Activated naive CD4-positive, alpha-beta T cell treated with anti-CD3 and anti-CD28 coated beads for 36 hours (primary cell): Measurements from ENCODE around the gene RPS4Y2. TPM values are rescaled to one million over a fixed set of nuclear protein-coding genes. Genes with fewer than 3 reads are reported as not detected.

ENCODE experiments used
- CTCF ChIA-PET: fragments of 350-600 bp; sonication (Branson Sonifier 250); formaldehyde crosslinking; loops from one replicate; lab custom pipeline; 2021; ENCODE audit warnings: antibody characterized with exemption; lab: Charles Lee
- DNase-seq: peaks from one replicate; pipeline ENCODE4 v3.0.0-alpha.2; 2020
- H3K27ac Mint-ChIP-seq: one replicate; pipeline ENCODE4 v1.8.0; 2021; ENCODE audit warnings: mild to moderate bottlenecking, mixed read lengths
- H3K27me3 Mint-ChIP-seq: one replicate; pipeline ENCODE4 v1.8.0; 2021; ENCODE audit warnings: low read depth, mixed read lengths
- H3K36me3 Mint-ChIP-seq: one replicate; pipeline ENCODE4 v1.8.0; 2021; ENCODE audit warnings: low read depth, mixed read lengths
- H3K4me1 Mint-ChIP-seq: one replicate; pipeline ENCODE4 v1.8.0; 2021; ENCODE audit warnings: low read depth, mixed read lengths
- H3K4me3 Mint-ChIP-seq: one replicate; pipeline ENCODE4 v1.8.0; 2021; ENCODE audit warnings: mild to moderate bottlenecking, moderate library complexity, mixed read lengths
- H3K9me3 Mint-ChIP-seq: one replicate; pipeline ENCODE4 v1.8.0; 2021; ENCODE audit warnings: mixed read lengths
- intact Hi-C: fragments of 100-400 bp; cut with micrococcal nuclease; formaldehyde crosslinking; loops from one replicate; pipeline ENCODE4 v1.15.1; 2023
- total RNA-seq, 2 experiments: library from RNA; stranded (reverse); gene quantifications; one replicate each; pipeline ENCODE4 v1.2.3, GENCODE V29; 2021

RPS4Y2 gene
- not detected for total RNA-seq

DNA sequence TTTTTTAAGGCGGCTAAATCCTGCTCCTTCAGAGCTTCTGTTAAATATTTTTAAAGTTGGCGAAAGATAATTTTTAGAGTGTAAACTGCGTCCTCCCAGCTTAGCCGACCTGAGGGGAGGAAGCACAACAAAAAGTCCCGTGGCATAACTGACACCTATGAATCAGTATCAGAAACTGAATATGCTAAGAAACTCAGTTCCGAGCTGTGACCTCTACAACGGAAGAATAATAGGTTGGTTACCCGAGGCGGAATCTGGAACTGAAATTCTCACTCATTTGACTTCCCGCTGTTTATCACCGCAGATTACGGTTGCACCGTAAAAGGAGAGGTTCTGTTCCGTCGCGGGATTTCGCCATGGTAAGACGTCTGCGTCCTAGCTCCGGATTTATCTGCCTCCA lies at the start of gene RPS4Y2:
Gene RPS4Y2, plus strand, starts transcription at position 301 of the 400 bp plus-strand sequence. Its CDS starts 56 bp downstream, at position 357.
- Mint-ChIP-seq H3K36me3 (no peaks in the 10 kb centered on the region), H3K9me3 (no peaks in the 10 kb centered on the region), H3K4me3 (no peak within 1 kb of the TSS), H3K27me3 (no peaks in the 10 kb centered on the region), H3K4me1 (no peaks in the 10 kb centered on the region), H3K27ac (no peak within 1 kb of the TSS)
- no peak for DNase-seq
- CTCF ChIA-PET: no interaction called here
- intact Hi-C loops: no loop called here

DNA sequence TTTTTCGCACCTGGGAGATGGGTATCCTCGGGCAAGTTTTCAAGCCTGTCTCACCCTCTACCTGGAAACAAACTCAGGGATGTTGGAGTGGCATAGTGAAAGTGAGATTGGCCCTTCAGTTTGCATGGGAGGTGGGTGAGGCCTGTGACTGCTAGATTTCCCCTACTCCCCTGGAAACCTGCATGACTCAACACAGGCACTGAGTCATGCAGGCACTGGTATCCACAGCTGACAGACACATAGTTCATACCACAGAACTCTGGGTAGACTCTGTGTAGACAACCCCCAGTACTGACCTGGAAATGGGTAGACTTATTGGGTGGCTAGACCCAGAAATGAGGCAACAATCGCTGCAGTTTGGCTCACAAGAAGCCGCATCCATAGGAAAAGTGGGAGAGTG lies 41.5 kb upstream of the RPS4Y2 start:
- Mint-ChIP-seq H3K9me3 (peaks cover 6% of the 10 kb centered on the region), H3K4me1 (peaks cover 9% of the 10 kb centered on the region), H3K27ac (no peak overlapping the region), H3K36me3 (no peaks in the 10 kb centered on the region), H3K4me3 (no peak overlapping the region), H3K27me3 (no peaks in the 10 kb centered on the region)
- intact Hi-C loops: loop anchor here (10.0 kb wide), 1 partner anchor 470 kb away; no protein-coding TSS in a partner anchor
- CTCF ChIA-PET: no interaction called here
- DNase-seq: peak; percentile 61

- CTCF ChIA-PET: no interaction called here
- Mint-ChIP-seq H3K27ac (no peak overlapping the region), H3K4me1 (no peaks in the 10 kb centered on the region), H3K9me3 (no peaks in the 10 kb centered on the region), H3K36me3 (no peaks in the 10 kb centered on the region), H3K27me3 (no peaks in the 10 kb centered on the region), H3K4me3 (no peak overlapping the region)
- intact Hi-C loops: no loop called here
- no peak for DNase-seq
Observed at GRCh38 chrY:20726184-20726907, 29.6 kb upstream of the RPS4Y2 start.

GRCh38 chrY:20735200-20735599 lies 20.7 kb upstream of the RPS4Y2 start:
- H3K9me3 Mint-ChIP-seq: no peaks in the 10 kb centered on the region
- no peak for DNase-seq
- H3K36me3 Mint-ChIP-seq: no peaks in the 10 kb centered on the region
- CTCF ChIA-PET: no interaction called here
- intact Hi-C loops: no loop called here
- no peak overlapping the region for H3K4me3 Mint-ChIP-seq
- H3K27ac Mint-ChIP-seq: no peak overlapping the region
- no peaks in the 10 kb centered on the region for H3K27me3 Mint-ChIP-seq
- peaks cover 10% of the 10 kb centered on the region for H3K4me1 Mint-ChIP-seq

DNA sequence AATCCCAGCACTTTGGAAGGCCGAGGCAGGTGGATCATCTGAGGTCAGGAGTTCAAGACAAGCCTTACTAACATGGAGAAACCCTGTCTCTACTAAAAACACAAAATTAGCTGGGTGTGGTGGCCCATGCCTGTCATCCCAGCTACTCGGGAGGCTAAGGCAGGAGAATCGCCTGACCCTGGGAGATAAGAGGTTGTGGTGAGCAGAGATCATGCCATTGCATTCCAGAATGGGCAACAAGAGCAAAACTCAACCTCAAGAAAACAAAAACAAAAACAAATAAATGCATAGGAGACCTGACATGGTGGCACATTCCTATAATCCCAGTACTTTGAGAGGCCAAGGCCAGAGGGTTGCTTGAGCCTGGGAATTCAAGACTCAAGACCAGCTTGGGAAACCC lies 16.1 kb upstream of the RPS4Y2 start:
- DNase-seq: no peak
- H3K4me1 Mint-ChIP-seq: peaks cover 19% of the 10 kb centered on the region
- no peaks in the 10 kb centered on the region for H3K36me3 Mint-ChIP-seq
- intact Hi-C loops: loop anchor here (1.0 to 10.0 kb wide), 10 partner anchors 75 to 1305 kb away; partner anchors contain the start of gene EIF1AY
- H3K9me3 Mint-ChIP-seq: no peaks in the 10 kb centered on the region
- H3K27ac Mint-ChIP-seq: no peak overlapping the region
- no peaks in the 10 kb centered on the region for H3K27me3 Mint-ChIP-seq
- CTCF ChIA-PET: interaction anchor here (0.7 kb wide), 1 partner anchor 167 kb away, joined by 3 read pairs; no protein-coding TSS in a partner anchor
- no peak overlapping the region for H3K4me3 Mint-ChIP-seq

- H3K27me3 Mint-ChIP-seq: no peaks in the 10 kb centered on the region
- H3K36me3 Mint-ChIP-seq: no peaks in the 10 kb centered on the region
- intact Hi-C loops: loop anchor here (1.0 to 10.0 kb wide), 10 partner anchors 74 to 1306 kb away; partner anchors contain the start of gene EIF1AY
- H3K4me1 Mint-ChIP-seq: peaks cover 26% of the 10 kb centered on the region
- CTCF ChIA-PET: interaction anchor here (0.7 kb wide), 1 partner anchor 168 kb away, joined by 3 read pairs; no protein-coding TSS in a partner anchor
- DNase-seq: peak; percentile 57
- no peak overlapping the region for H3K4me3 Mint-ChIP-seq
- H3K9me3 Mint-ChIP-seq: no peaks in the 10 kb centered on the region
- no peak overlapping the region for H3K27ac Mint-ChIP-seq
Observed at GRCh38 chrY:20740609-20741008, 15.3 kb upstream of the RPS4Y2 start.

GRCh38 chrY:20745060-20745459 lies 10.8 kb upstream of the RPS4Y2 start:
- no peak overlapping the region for H3K4me3 Mint-ChIP-seq
- peaks cover 47% of the 10 kb centered on the region for H3K4me1 Mint-ChIP-seq
- intact Hi-C loops: loop anchor here (5.0 to 10.0 kb wide), 9 partner anchors 37 to 1310 kb away; no protein-coding TSS in a partner anchor
- H3K27ac Mint-ChIP-seq: peak overlapping the region; percentile 46
- H3K27me3 Mint-ChIP-seq: no peaks in the 10 kb centered on the region
- H3K9me3 Mint-ChIP-seq: no peaks in the 10 kb centered on the region
- H3K36me3 Mint-ChIP-seq: no peaks in the 10 kb centered on the region
- CTCF ChIA-PET: interaction anchor here (0.6 kb wide), 1 partner anchor 77 kb away, joined by 3 read pairs; no protein-coding TSS in a partner anchor
- DNase-seq: peak; percentile 40

GRCh38 chrY:20746919-20747318 lies 9.0 kb upstream of the RPS4Y2 start:
- Mint-ChIP-seq H3K27me3 (no peaks in the 10 kb centered on the region), H3K36me3 (no peaks in the 10 kb centered on the region), H3K4me1 (peaks cover 45% of the 10 kb centered on the region), H3K27ac (no peak overlapping the region), H3K4me3 (no peak overlapping the region), H3K9me3 (no peaks in the 10 kb centered on the region)
- DNase-seq: no peak
- CTCF ChIA-PET: no interaction called here
- intact Hi-C loops: loop anchor here (5.0 to 10.0 kb wide), 9 partner anchors 35 to 1312 kb away; no protein-coding TSS in a partner anchor

- Mint-ChIP-seq H3K27me3 (no peaks in the 10 kb centered on the region), H3K27ac (peak overlapping the region; percentile 14), H3K36me3 (no peaks in the 10 kb centered on the region), H3K4me1 (peaks cover 28% of the 10 kb centered on the region), H3K9me3 (no peaks in the 10 kb centered on the region), H3K4me3 (no peak overlapping the region)
- CTCF ChIA-PET: no interaction called here
- no peak for DNase-seq
- intact Hi-C loops: no loop called here
Observed at GRCh38 chrY:20763869-20764268, 8.0 kb downstream of the RPS4Y2 start.

DNA sequence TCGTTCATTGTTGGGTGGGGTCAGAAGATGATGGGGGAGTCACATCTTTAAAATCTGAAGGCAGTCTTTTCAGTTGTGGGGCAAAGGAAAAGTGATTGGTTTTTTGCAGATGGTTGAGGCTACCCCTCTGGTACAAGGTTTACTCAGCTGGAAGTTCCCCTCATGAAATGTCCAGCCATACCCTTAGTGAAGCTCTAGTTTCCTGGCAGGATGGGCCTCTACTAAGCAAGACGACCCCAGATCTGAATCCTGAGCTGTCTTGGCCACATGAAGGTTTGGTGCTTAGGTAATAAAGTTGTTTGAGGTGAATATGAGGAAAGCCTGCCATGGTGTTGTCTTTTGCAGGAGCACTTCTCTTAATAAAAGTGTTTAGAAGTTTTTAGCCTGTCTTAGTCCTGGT lies 9.2 kb downstream of the RPS4Y2 start:
- CTCF ChIA-PET: no interaction called here

DNA sequence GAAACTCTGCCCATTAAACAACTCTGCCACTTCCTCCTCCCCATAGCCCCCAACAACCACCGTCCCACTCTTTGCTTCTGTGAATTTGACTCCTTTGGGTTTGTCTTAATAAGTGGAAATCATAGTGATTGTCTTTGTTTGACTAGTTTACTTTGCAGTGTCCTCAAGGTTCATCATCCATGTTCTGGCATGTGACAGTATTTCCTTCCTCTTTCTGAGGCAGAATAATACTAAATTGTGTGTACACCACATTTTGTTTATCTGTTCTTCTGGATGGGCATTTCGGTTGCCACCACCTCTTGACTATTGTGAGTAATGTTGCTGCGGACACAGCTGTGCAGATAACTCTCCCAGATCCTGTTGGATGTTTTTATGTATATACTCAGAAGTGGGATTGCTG lies 14.8 kb downstream of the RPS4Y2 start:
- H3K4me3 Mint-ChIP-seq: no peak overlapping the region
- H3K27ac Mint-ChIP-seq: no peak overlapping the region
- no peak for DNase-seq
- intact Hi-C loops: loop anchor here (1.0 kb wide), 1 partner anchor 10 kb away; no protein-coding TSS in a partner anchor
- CTCF ChIA-PET: no interaction called here
- H3K36me3 Mint-ChIP-seq: no peaks in the 10 kb centered on the region
- H3K27me3 Mint-ChIP-seq: no peaks in the 10 kb centered on the region
- peaks cover 26% of the 10 kb centered on the region for H3K4me1 Mint-ChIP-seq
- no peaks in the 10 kb centered on the region for H3K9me3 Mint-ChIP-seq

More for the DNA sequence above, 9.2 kb downstream of the RPS4Y2 start:
- Mint-ChIP-seq H3K36me3 (no peaks in the 10 kb centered on the region), H3K27me3 (no peaks in the 10 kb centered on the region), H3K4me1 (peaks cover 28% of the 10 kb centered on the region), H3K4me3 (no peak overlapping the region), H3K9me3 (no peaks in the 10 kb centered on the region), H3K27ac (no peak overlapping the region)
- intact Hi-C loops: no loop called here
- no peak for DNase-seq

DNA sequence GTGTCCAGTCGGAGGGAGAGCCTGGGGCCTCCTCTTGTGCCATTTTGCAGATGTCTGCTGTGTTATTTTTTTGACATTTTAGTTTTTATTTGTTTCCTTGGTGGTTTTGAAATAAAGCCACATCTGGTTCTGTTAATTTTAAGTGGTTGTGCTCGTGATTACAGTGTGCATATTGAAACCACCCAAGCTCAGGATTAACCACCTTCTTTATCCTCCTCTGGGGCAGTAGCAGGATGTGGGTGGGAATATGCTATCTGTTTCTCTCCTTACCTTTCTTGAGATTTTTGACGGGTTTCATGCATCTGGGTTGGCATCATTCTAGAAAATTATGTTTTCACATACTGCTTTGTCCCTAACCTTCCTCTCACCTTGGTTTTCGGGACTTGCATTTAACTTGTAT lies 20.2 kb downstream of the RPS4Y2 start:
- intact Hi-C loops: no loop called here
- Mint-ChIP-seq H3K36me3 (no peaks in the 10 kb centered on the region), H3K27me3 (no peaks in the 10 kb centered on the region), H3K4me1 (peaks cover 35% of the 10 kb centered on the region), H3K4me3 (no peak overlapping the region), H3K9me3 (no peaks in the 10 kb centered on the region), H3K27ac (no peak overlapping the region)
- CTCF ChIA-PET: no interaction called here
- DNase-seq: no peak
